Ectodermal cell (in vitro differentiated cells): Measurements from ENCODE around the gene FBXO46.

Source experiments
- H3K27ac ChIP-seq: 2 replicates; pipeline ENCODE4 v1.7.0; 2013; ENCODE audit warnings: mild to moderate bottlenecking, low read depth, low read length; ENCODE audit not compliant: insufficient read depth, poor library complexity, severe bottlenecking
- H3K27me3 ChIP-seq: 2 replicates; pipeline ENCODE4 v1.7.0; 2013; ENCODE audit warnings: mild to moderate bottlenecking, low read length; ENCODE audit not compliant: insufficient read depth, control insufficient read depth, poor library complexity, severe bottlenecking
- H3K36me3 ChIP-seq: one replicate; pipeline ENCODE4 v1.7.0; 2013; ENCODE audit warnings: low read length; ENCODE audit not compliant: control insufficient read depth, insufficient read depth
- H3K4me1 ChIP-seq: one replicate; pipeline ENCODE4 v1.7.0; 2013; ENCODE audit warnings: low read length; ENCODE audit not compliant: control insufficient read depth, insufficient read depth
- H3K4me3 ChIP-seq: 2 replicates; pipeline ENCODE4 v1.7.0; 2013; ENCODE audit warnings: low read depth, low read length, control low read depth; ENCODE audit not compliant: insufficient read depth
- H3K9me3 ChIP-seq: 2 replicates; pipeline ENCODE4 v1.7.0; 2013; ENCODE audit warnings: mild to moderate bottlenecking, low read length, moderate library complexity; ENCODE audit not compliant: control insufficient read depth
- WGBS, 2 experiments: methylation state at CpG; one replicate each; pipeline ENCODE4 v1.1.7; 2013; ENCODE audit warnings: missing lambda C conversion rate in 2 of 2; 5-methylcytosine and 5-hydroxymethylcytosine counted together

Gene FBXO46

GRCh38 chr19:45667620-45668341 is 62.9 kb downstream of the FBXO46 start, which contains the start of gene GIPR:
TSS of gene GIPR (plus strand) at chr19:45668221. CDS start at chr19:45669521, 1,300 bp downstream.
- peaks cover 55% of the 10 kb centered on the region for H3K27me3 ChIP-seq
- H3K9me3 ChIP-seq = no peaks in the 10 kb centered on the region
- peaks cover 16% of the 10 kb centered on the region for H3K4me1 ChIP-seq
- H3K36me3 ChIP-seq = no peaks in the 10 kb centered on the region
- no peak within 1 kb of the TSS for H3K27ac ChIP-seq
- H3K4me3 ChIP-seq = peak within 1 kb of the TSS; percentile 19
- 19 to 20% methylated on average over 15 of the region's 15 CpGs for WGBS, 2 experiments

GRCh38 chr19:45664575-45664974 is 66.1 kb downstream of the FBXO46 start:
- WGBS, 2 experiments = 83 to 84% methylated on average over 7 of the region's 7 CpGs
- no peaks in the 10 kb centered on the region for H3K9me3 ChIP-seq

GRCh38 chr19:45663800-45664199 is 66.9 kb downstream of the FBXO46 start:
- Histone ChIP-seq H3K4me3 (no peak overlapping the region), H3K36me3 (no peaks in the 10 kb centered on the region), H3K27me3 (peaks cover 16% of the 10 kb centered on the region), H3K9me3 (no peaks in the 10 kb centered on the region), H3K27ac (no peak overlapping the region), H3K4me1 (peaks cover 9% of the 10 kb centered on the region)
- WGBS, 2 experiments = 96% methylated on average over 1 of the region's 1 CpG

More at GRCh38 chr19:45664575-45664974, 66.1 kb downstream of the FBXO46 start:
- Histone ChIP-seq H3K4me3 (no peak overlapping the region), H3K27me3 (peaks cover 24% of the 10 kb centered on the region), H3K36me3 (no peaks in the 10 kb centered on the region), H3K4me1 (peaks cover 16% of the 10 kb centered on the region), H3K27ac (no peak overlapping the region)

GRCh38 chr19:45660636-45661035 is 70.1 kb downstream of the FBXO46 start:
- WGBS, 2 experiments = 51% methylated on average over 8 of the region's 8 CpGs
- Histone ChIP-seq H3K36me3 (no peaks in the 10 kb centered on the region), H3K9me3 (no peaks in the 10 kb centered on the region), H3K4me1 (peaks cover 3% of the 10 kb centered on the region), H3K27me3 (no peaks in the 10 kb centered on the region), H3K27ac (no peak overlapping the region), H3K4me3 (no peak overlapping the region)
